Panc1 (cell line): Measurements from ENCODE around the gene ASB2. TPM values are rescaled to one million over a fixed set of nuclear protein-coding genes. Genes with fewer than 3 reads are reported as not detected.

Source experiments
- ATAC-seq: fragments of 200-7000 bp; cut with Tn5 transposase; 2 replicates; pipeline ENCODE4 v1.9.1; 2020; ENCODE audit warnings: mild to moderate bottlenecking, moderate library complexity
- BruUV-seq: library from RNA; stranded (reverse); fragments of 400-500 nt; replicated peaks from 2 replicates; lab custom pipeline; 2021; lab: Mats Ljungman, UMichigan
- CTCF ChIA-PET: fragments of 300-600 bp; sonication (Branson Sonifier 250); formaldehyde crosslinking; loops from one replicate; lab custom pipeline; 2022; ENCODE audit warnings: antibody characterized with exemption; lab: Charles Lee
- POLR2A ChIA-PET: fragments of 300-600 bp; sonication (Branson Sonifier 250); formaldehyde crosslinking; loops from one replicate; lab custom pipeline; 2022; ENCODE audit warnings: antibody characterized with exemption; lab: Charles Lee
- DNase-seq: peaks from one replicate; pipeline ENCODE4 v3.0.0-alpha.2; 2010; ENCODE audit warnings: low read depth, low spot score
- H3K27ac ChIP-seq: 2 replicates; pipeline ENCODE4 v1.5.1; 2011; ENCODE audit warnings: mild to moderate bottlenecking, low read length, inconsistent platforms
- H3K27me3 ChIP-seq: fragments of 200-500 bp; sonication (Bioruptor generic); 2 replicates; pipeline ENCODE4 v1.6.0; 2014; ENCODE audit warnings: low read length, inconsistent platforms; ENCODE audit not compliant: control insufficient read depth, insufficient read depth
- H3K36me3 ChIP-seq: fragments of 200-500 bp; sonication (Bioruptor generic); 2 replicates; pipeline ENCODE4 v1.5.1; 2014; ENCODE audit warnings: inconsistent platforms, mild to moderate bottlenecking, low read length, moderate library complexity; ENCODE audit not compliant: control insufficient read depth, insufficient read depth
- H3K4me1 ChIP-seq: 2 replicates; pipeline ENCODE4 v1.5.1; 2011; ENCODE audit warnings: inconsistent platforms, mild to moderate bottlenecking, low read length, moderate library complexity; ENCODE audit not compliant: control insufficient read depth, insufficient read depth
- H3K4me3 ChIP-seq, 2 experiments: 2 replicates each; pipeline ENCODE4 v1.5.1; 2011 to 2012; ENCODE audit warnings: low read depth in 2 of 2, low read length in 2 of 2, mild to moderate bottlenecking in 2 of 2, inconsistent platforms in 1 of 2, moderate library complexity in 1 of 2
- H3K9me3 ChIP-seq: fragments of 200-500 bp; sonication (Bioruptor generic); 2 replicates; pipeline ENCODE4 v1.5.1; 2014; ENCODE audit warnings: low read depth, mild to moderate bottlenecking, inconsistent platforms, low read length, moderate library complexity; ENCODE audit not compliant: control insufficient read depth, insufficient read depth
- CTCF ChIP-seq: fragments of 450-650 bp; IDR thresholded peaks from 2 replicates; pipeline ENCODE4 v1.5.1; 2017; ENCODE audit warnings: mild to moderate bottlenecking
- POLR2AphosphoS5 ChIP-seq: IDR thresholded peaks from 2 replicates; pipeline ENCODE4 v1.6.1; 2012; ENCODE audit warnings: mild to moderate bottlenecking, low read depth, low read length, moderate library complexity
- REST ChIP-seq, 2 experiments: IDR thresholded peaks; 2 replicates each; pipeline ENCODE4 v1.6.1; 2011 to 2012; ENCODE audit warnings: low read depth in 2 of 2, control low read depth in 1 of 2, low read length in 1 of 2, mild to moderate bottlenecking in 1 of 2, moderate library complexity in 1 of 2; ENCODE audit not compliant: insufficient read depth in 1 of 2
- SIN3A ChIP-seq: IDR thresholded peaks from 2 replicates; pipeline ENCODE4 v1.6.1; 2012; ENCODE audit warnings: low read depth, mild to moderate bottlenecking, low read length, moderate library complexity, borderline replicate concordance; ENCODE audit not compliant: insufficient read depth
- TCF7L2 ChIP-seq: IDR thresholded peaks from 2 replicates; pipeline ENCODE4 v1.6.1; 2011; ENCODE audit warnings: mild to moderate bottlenecking, low read depth, low read length, inconsistent platforms
- in situ Hi-C: cut with HindIII; loops from 2 replicates; pipeline ENCODE4 v1.10.0; 2016; ENCODE audit warnings: low sequenced_read_pairs, low pct_unique_long_range_greater_than_20kb
- intact Hi-C: fragments of 100-400 bp; cut with micrococcal nuclease; formaldehyde crosslinking; loops from one replicate; pipeline ENCODE4 v1.10.0; 2022; ENCODE audit not compliant: unreplicated experiment
- total RNA-seq: library from RNA; stranded (reverse); gene quantifications from one replicate; pipeline ENCODE4 v1.2.1, GENCODE V29; 2021; ENCODE audit not compliant: unreplicated experiment

The ASB2 gene
- total RNA-seq, 1 experiment from 2014 or later, result 0.28 TPM

- Histone ChIP-seq H3K4me1 (no peaks in the 10 kb centered on the region), H3K36me3 (no peaks in the 10 kb centered on the region), H3K27me3 (0 out of 2 replicates have a peak, but pooled peaks cover 3% of the 10 kb centered on the region), H3K27ac (no peak overlapping the region), H3K4me3 (no peak overlapping the region), H3K9me3 (no peaks in the 10 kb centered on the region)
- ATAC-seq, result no peak
- CTCF ChIA-PET, result no interaction called here
- DNase-seq, result no peak
- TF ChIP-seq SIN3A (no peak), TCF7L2 (no peak), REST (IDR thresholded peaks at IDR 0.05; ENCODE audit: insufficient read depth in 1 of 2, low read depth in 2 of 2, low read length in 1 of 2) (no peak), CTCF (no peak), POLR2AphosphoS5 (no peak)
- in situ Hi-C loops (no loop called here), intact Hi-C loops (no loop called here)
- BruUV-seq, result no TSS peak
- POLR2A ChIA-PET, result interaction anchor here (0.6 kb wide), 1 partner anchor 137 kb away, joined by 3 read pairs; the partner anchor contains the start of gene OTUB2
These were observed 87.4 kb downstream of the ASB2 start for GRCh38 chr14:93888995-93889394.

GRCh38 chr14:93884950-93885349 is 91.4 kb downstream of the ASB2 start:
- no peak for ATAC-seq
- intact Hi-C loops, result no loop called here
- TF ChIP-seq SIN3A (no peak), REST (IDR thresholded peaks at IDR 0.05; ENCODE audit: insufficient read depth in 1 of 2, low read depth in 2 of 2, low read length in 1 of 2) (no peak), CTCF (no peak), POLR2AphosphoS5 (no peak), TCF7L2 (no peak)
- in situ Hi-C loops, result no loop called here
- no peaks in the 10 kb centered on the region for H3K4me1 ChIP-seq
- no peak overlapping the region for H3K27ac ChIP-seq
- DNase-seq, result no peak
- no peaks in the 10 kb centered on the region for H3K36me3 ChIP-seq
- ChIA-PET CTCF (interaction anchor here (0.6 kb wide), 1 partner anchor 295 kb away, joined by 4 read pairs; no protein-coding TSS in a partner anchor), POLR2A (no interaction called here)
- BruUV-seq, result no TSS peak
- H3K27me3 ChIP-seq, result 0 out of 2 replicates have a peak, but pooled peaks cover 3% of the 10 kb centered on the region
- H3K9me3 ChIP-seq, result no peaks in the 10 kb centered on the region
- no peak overlapping the region for H3K4me3 ChIP-seq
